GM21717 (cell line): ENCODE results near the gene ANKRD23.
"Not testable (repeated sequence)": the region's sequence is repeated elsewhere in the genome, so short reads cannot be mapped to it uniquely, and the experiment has no call there.

Experiments used
- ATAC-seq: cut with Tn5 transposase; IDR thresholded peaks from one replicate; pipeline ENCODE4 v1.9.1; 2021; ENCODE audit warnings: mild to moderate bottlenecking, moderate library complexity; ENCODE audit not compliant: unreplicated experiment

Gene ANKRD23

GRCh38 chr2:96819128-96819875 lies 24.5 kb downstream of the ANKRD23 start:
- no peak for ATAC-seq

- ATAC-seq: no peak
Observed at GRCh38 chr2:96817882-96818281, 25.9 kb downstream of the ANKRD23 start.

GRCh38 chr2:96816836-96817702 lies 26.8 kb downstream of the ANKRD23 start:
- ATAC-seq: no peak

- peak; percentile 90 for ATAC-seq
Observed at GRCh38 chr2:96816127-96816835, 27.5 kb downstream of the ANKRD23 start, which contains the start of gene CNNM3. CNNM3 (plus strand) TSS chr2:96816268; CDS start chr2:96816278, 10 bp downstream.

- ATAC-seq: peak; percentile 5
Observed at GRCh38 chr2:96815326-96816126, 28.3 kb downstream of the ANKRD23 start.

GRCh38 chr2:96813656-96814055 lies 30.2 kb downstream of the ANKRD23 start:
- no peak for ATAC-seq

- no peak for ATAC-seq
Observed at GRCh38 chr2:96811917-96812316, 31.9 kb downstream of the ANKRD23 start.

GRCh38 chr2:96810783-96811192 lies 33.0 kb downstream of the ANKRD23 start:
- ATAC-seq: no peak

- ATAC-seq: no peak
Observed at GRCh38 chr2:96809951-96810782, 33.7 kb downstream of the ANKRD23 start.

GRCh38 chr2:96809216-96809882 lies 34.5 kb downstream of the ANKRD23 start:
- ATAC-seq: no peak

GRCh38 chr2:96808176-96808837 lies 35.5 kb downstream of the ANKRD23 start:
- no peak for ATAC-seq

GRCh38 chr2:96807127-96807471 lies 36.7 kb downstream of the ANKRD23 start:
- ATAC-seq: no peak

- no peak for ATAC-seq
Observed at GRCh38 chr2:96806468-96807126, 37.2 kb downstream of the ANKRD23 start.

GRCh38 chr2:96805946-96806345 lies 37.9 kb downstream of the ANKRD23 start:
- not testable (repeated sequence) for ATAC-seq

GRCh38 chr2:96804986-96805385 lies 38.8 kb downstream of the ANKRD23 start:
- no peak for ATAC-seq

- ATAC-seq: no peak
Observed at GRCh38 chr2:96802721-96803120, 41.1 kb downstream of the ANKRD23 start.

- no peak for ATAC-seq
Observed at GRCh38 chr2:96801786-96802595, 41.8 kb downstream of the ANKRD23 start.
